ENCODE measurements around the gene PRDX4.
"Not testable (repeated sequence)": the region's sequence is repeated elsewhere in the genome, so short reads cannot be mapped to it uniquely, and the experiment has no call there.

PRDX4 gene

GRCh38 chrX:23676486-23676885 is 9.2 kb downstream of the PRDX4 start:
- not testable (repeated sequence) for H3K27me3 ChIP-seq (replicated peaks; ENCODE audit: control insufficient read depth, insufficient read depth, low read length); H3K9me3 ChIP-seq (ENCODE audit: control insufficient read depth, low read length)
- peaks cover 23% of the 10 kb centered on the region for H3K36me3 ChIP-seq (ENCODE audit: control insufficient read depth, insufficient read depth, low read length, severe bottlenecking)

DNA sequence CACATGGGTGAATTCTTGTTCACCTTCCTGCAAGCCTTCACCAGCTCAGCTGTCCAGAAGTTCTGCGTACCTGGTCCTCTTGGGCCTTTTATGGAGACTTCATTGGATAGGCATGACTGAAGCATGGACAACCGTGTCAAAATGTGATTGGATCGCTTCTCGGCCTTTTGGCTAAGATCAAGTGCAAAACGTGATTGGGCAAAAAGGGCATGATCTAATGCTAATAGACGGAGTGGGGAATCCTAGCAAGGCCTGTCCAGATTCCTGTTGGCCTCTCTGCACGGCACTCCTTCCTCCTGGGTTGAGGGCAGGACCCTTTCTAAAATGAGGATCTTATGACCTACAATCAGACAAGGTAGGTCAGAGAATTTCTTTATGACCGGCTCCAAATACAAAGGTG is 24.9 kb downstream of the PRDX4 start:
- no peak overlapping the region for H3K4me3 ChIP-seq (ENCODE audit: low read length)
- DNase-seq (ENCODE audit: low read depth): no peak
- H3K4me1 ChIP-seq (ENCODE audit: control insufficient read depth, insufficient read depth, low read length): no peaks in the 10 kb centered on the region
- no peaks in the 10 kb centered on the region for H3K36me3 ChIP-seq (ENCODE audit: control insufficient read depth, insufficient read depth, low read length, severe bottlenecking)
- peaks cover 4% of the 10 kb centered on the region for H3K27me3 ChIP-seq (replicated peaks; ENCODE audit: control insufficient read depth, insufficient read depth, low read length)
- no peak overlapping the region for H3K9ac ChIP-seq (ENCODE audit: low read length)
- H3K9me3 ChIP-seq (ENCODE audit: control insufficient read depth, low read length): no peaks in the 10 kb centered on the region

More at GRCh38 chrX:23676486-23676885, 9.2 kb downstream of the PRDX4 start:
- DNase-seq (ENCODE audit: low read depth); H3K9ac ChIP-seq (ENCODE audit: low read length); H3K4me1 ChIP-seq (ENCODE audit: control insufficient read depth, insufficient read depth, low read length); H3K4me3 ChIP-seq (ENCODE audit: low read length): not testable (repeated sequence)

DNA sequence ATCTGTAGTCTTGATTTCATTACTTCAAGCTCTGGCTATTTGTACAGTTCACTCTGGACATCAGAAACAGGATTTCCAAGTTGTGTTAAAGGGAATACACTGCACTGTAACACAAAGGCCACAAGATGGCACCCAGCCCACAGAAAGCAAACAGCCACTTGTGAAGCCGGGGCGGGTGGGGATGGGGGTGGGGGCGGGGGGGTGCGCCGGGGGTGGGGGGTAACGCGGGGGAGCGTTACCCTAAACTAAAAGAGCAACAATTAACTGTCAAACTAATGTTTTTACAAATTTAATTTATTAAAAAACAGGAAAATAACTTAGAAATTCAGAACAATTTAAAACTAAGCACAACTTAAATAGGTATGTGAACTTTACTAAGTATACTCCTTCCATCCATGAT is 27.3 kb downstream of the PRDX4 start:
- no peak overlapping the region for H3K4me3 ChIP-seq (ENCODE audit: low read length)
- no peaks in the 10 kb centered on the region for H3K36me3 ChIP-seq (ENCODE audit: control insufficient read depth, insufficient read depth, low read length, severe bottlenecking)
- peaks cover 4% of the 10 kb centered on the region for H3K27me3 ChIP-seq (replicated peaks; ENCODE audit: control insufficient read depth, insufficient read depth, low read length)
- peak; percentile 77 for DNase-seq (ENCODE audit: low read depth)
- no peaks in the 10 kb centered on the region for H3K9me3 ChIP-seq (ENCODE audit: control insufficient read depth, low read length)
- no peaks in the 10 kb centered on the region for H3K4me1 ChIP-seq (ENCODE audit: control insufficient read depth, insufficient read depth, low read length)
- no peak overlapping the region for H3K9ac ChIP-seq (ENCODE audit: low read length)

DNA sequence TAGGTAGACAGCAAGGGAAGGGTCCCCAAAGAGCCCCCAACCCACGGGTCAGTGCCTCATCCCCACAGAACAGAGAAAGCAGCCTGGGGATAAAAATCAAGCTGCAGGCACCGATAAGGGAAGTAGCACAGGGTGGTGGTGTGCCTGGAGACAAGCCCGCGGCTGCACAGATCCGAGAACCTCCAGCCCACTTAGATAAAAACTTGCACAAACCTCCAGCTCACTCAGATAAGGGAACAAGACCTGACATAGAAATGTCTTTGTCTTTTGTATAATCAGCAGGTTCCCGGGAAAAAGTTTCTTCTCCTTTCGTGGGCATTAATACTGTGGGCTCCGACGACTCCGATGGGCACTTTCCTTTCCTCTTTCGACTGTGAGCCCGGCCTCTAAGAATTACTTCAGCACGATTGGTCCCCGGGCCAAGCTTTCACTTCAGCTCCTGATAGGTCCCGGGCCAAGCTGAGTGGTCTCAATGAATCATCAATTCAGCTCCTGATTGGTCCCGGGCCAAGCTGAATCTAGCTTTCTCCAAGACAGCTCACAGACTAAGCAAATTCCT is 32.4 kb downstream of the PRDX4 start:
- Histone ChIP-seq H3K4me1 (ENCODE audit: control insufficient read depth, insufficient read depth, low read length) (no peaks in the 10 kb centered on the region), H3K27me3 (replicated peaks; ENCODE audit: control insufficient read depth, insufficient read depth, low read length) (no peaks in the 10 kb centered on the region), H3K9me3 (ENCODE audit: control insufficient read depth, low read length) (no peaks in the 10 kb centered on the region), H3K36me3 (ENCODE audit: control insufficient read depth, insufficient read depth, low read length, severe bottlenecking) (peaks cover 21% of the 10 kb centered on the region), H3K9ac (ENCODE audit: low read length) (no peak overlapping the region), H3K4me3 (ENCODE audit: low read length) (no peak overlapping the region)
- no peak for DNase-seq (ENCODE audit: low read depth)

DNA sequence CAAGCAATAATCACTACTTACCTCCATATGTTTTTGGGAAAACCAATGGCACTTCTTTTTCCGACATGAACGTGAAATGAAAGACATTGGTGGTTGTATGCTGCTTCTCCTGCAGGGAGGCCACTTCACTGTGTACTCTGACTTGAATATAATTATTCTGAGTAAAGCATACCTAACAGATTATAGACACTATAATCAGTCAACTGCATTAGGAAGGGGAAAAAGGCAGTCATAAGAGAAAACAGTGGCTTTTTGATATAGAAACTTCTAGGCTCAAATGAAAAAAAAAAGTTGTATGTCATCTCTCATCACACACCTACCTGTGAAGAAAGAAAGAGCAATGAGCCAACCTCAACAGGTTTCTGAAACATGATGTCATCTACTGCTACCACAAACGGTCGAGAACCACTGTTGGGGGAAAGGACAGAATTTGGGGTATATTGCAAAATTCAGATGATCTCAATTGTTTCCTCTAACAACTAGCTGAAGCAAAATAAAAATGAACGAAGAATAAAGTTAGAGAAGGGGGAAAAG is 37.4 kb downstream of the PRDX4 start:
- Histone ChIP-seq H3K4me1 (ENCODE audit: control insufficient read depth, insufficient read depth, low read length) (no peaks in the 10 kb centered on the region), H3K4me3 (ENCODE audit: low read length) (no peak overlapping the region), H3K9ac (ENCODE audit: low read length) (no peak overlapping the region), H3K27me3 (replicated peaks; ENCODE audit: control insufficient read depth, insufficient read depth, low read length) (no peaks in the 10 kb centered on the region), H3K36me3 (ENCODE audit: control insufficient read depth, insufficient read depth, low read length, severe bottlenecking) (peaks cover 44% of the 10 kb centered on the region), H3K9me3 (ENCODE audit: control insufficient read depth, low read length) (no peaks in the 10 kb centered on the region)
- DNase-seq (ENCODE audit: low read depth): no peak

DNA sequence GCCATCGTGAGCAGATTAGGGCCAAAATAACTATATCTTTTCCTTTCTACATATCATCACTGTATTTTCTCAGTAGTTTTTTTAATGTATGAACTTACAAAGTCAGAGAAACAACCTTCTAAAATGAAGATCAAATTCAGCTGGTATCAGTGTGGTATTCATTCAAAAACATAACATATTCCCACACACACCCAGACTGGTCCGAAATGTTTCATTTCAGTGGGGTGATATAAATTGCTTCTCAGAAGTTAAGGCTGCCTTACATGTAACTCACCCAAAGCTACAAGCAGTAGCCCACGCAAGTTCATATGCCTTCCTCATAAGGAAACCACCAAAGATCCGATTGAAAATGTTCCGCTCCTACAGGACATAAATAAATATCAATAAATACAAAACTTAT is 37.9 kb downstream of the PRDX4 start:
- Histone ChIP-seq H3K9me3 (ENCODE audit: control insufficient read depth, low read length) (no peaks in the 10 kb centered on the region), H3K4me3 (ENCODE audit: low read length) (no peak overlapping the region)

DNA sequence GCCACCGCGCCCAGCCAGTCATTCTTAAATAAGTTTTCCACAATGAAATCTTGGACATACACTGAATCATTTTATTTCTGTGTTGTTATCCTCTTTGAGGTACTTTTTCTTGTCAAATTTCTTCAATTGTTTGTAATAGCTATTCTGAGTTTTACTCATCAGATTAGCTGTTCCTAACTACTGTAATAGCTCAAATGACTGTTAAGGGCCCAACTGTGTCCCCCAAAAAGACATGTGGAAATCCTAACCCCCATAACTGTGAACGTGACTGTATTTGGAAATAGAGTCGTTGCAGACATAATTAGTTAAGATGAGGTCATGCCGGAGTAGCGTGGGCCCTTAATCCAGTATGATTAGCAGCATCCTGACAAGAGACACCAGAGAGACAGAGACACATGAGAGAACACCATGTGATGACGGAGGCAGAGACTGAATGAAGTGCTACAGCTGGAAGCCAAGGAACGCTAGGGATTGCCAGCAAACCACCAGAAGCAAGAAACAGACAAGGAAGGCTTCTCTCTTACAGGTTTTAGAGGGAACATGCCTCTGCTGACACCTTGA is 52.9 kb downstream of the PRDX4 start:
- H3K4me1 ChIP-seq (ENCODE audit: control insufficient read depth, insufficient read depth, low read length): no peaks in the 10 kb centered on the region
- H3K9ac ChIP-seq (ENCODE audit: low read length): no peak overlapping the region
- peaks cover 51% of the 10 kb centered on the region for H3K36me3 ChIP-seq (ENCODE audit: control insufficient read depth, insufficient read depth, low read length, severe bottlenecking)
- no peaks in the 10 kb centered on the region for H3K9me3 ChIP-seq (ENCODE audit: control insufficient read depth, low read length)
- no peaks in the 10 kb centered on the region for H3K27me3 ChIP-seq (replicated peaks; ENCODE audit: control insufficient read depth, insufficient read depth, low read length)
- DNase-seq (ENCODE audit: low read depth): no peak
- H3K4me3 ChIP-seq (ENCODE audit: low read length): no peak overlapping the region

More for the DNA sequence above, 37.9 kb downstream of the PRDX4 start:
- Histone ChIP-seq H3K27me3 (replicated peaks; ENCODE audit: control insufficient read depth, insufficient read depth, low read length) (no peaks in the 10 kb centered on the region), H3K36me3 (ENCODE audit: control insufficient read depth, insufficient read depth, low read length, severe bottlenecking) (peaks cover 44% of the 10 kb centered on the region), H3K4me1 (ENCODE audit: control insufficient read depth, insufficient read depth, low read length) (no peaks in the 10 kb centered on the region), H3K9ac (ENCODE audit: low read length) (no peak overlapping the region)
- no peak for DNase-seq (ENCODE audit: low read depth)

DNA sequence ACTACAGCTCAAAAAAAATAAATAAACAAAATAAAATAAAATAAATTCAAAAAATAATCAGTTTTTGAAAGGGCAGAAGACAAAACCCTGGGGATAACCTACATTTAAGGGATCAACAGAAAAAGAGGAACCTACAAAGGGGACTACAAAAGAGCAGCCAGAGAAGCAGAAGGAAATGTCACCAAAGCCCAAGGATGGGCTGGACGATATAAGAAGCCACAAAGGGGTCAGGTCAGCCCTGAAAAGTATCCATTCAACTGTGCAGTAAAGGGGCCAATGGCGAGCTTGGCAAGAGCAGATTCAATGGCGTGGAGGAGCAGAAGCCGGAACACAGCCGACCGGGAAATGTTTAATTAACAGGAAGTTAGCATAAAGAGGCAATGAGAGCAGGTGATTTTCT is 58.9 kb downstream of the PRDX4 start:
- Histone ChIP-seq H3K4me1 (ENCODE audit: control insufficient read depth, insufficient read depth, low read length) (no peaks in the 10 kb centered on the region), H3K27me3 (replicated peaks; ENCODE audit: control insufficient read depth, insufficient read depth, low read length) (no peaks in the 10 kb centered on the region), H3K4me3 (ENCODE audit: low read length) (no peak overlapping the region), H3K36me3 (ENCODE audit: control insufficient read depth, insufficient read depth, low read length, severe bottlenecking) (peaks cover 54% of the 10 kb centered on the region), H3K9ac (ENCODE audit: low read length) (no peak overlapping the region), H3K9me3 (ENCODE audit: control insufficient read depth, low read length) (no peaks in the 10 kb centered on the region)
- DNase-seq (ENCODE audit: low read depth): no peak

GRCh38 chrX:23727206-23727605 is 59.9 kb downstream of the PRDX4 start:
- H3K9ac ChIP-seq (ENCODE audit: low read length): no peak overlapping the region
- no peaks in the 10 kb centered on the region for H3K9me3 ChIP-seq (ENCODE audit: control insufficient read depth, low read length)
- no peak overlapping the region for H3K4me3 ChIP-seq (ENCODE audit: low read length)
- no peaks in the 10 kb centered on the region for H3K27me3 ChIP-seq (replicated peaks; ENCODE audit: control insufficient read depth, insufficient read depth, low read length)
- no peaks in the 10 kb centered on the region for H3K4me1 ChIP-seq (ENCODE audit: control insufficient read depth, insufficient read depth, low read length)
- H3K36me3 ChIP-seq (ENCODE audit: control insufficient read depth, insufficient read depth, low read length, severe bottlenecking): peaks cover 53% of the 10 kb centered on the region
- DNase-seq (ENCODE audit: low read depth): no peak

DNA sequence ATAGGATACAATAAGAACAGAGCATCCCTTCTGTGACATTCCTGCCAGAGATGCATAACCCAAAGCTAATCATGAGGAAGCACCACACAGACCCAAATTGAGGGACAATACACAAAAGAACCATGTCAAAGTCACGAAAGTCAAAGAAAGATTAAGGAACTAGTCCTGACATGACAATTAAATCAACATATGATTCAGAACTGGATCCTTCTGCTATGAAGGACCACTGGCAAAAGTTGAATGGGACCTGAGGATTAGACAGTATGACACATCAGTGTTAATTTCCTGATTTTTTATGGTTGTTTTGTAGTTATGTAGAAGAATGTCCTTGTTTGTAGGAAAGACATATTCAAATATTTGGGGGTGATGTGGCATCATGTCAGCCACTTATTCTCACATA is 61.9 kb downstream of the PRDX4 start:
- Histone ChIP-seq H3K4me3 (ENCODE audit: low read length) (no peak overlapping the region), H3K9ac (ENCODE audit: low read length) (no peak overlapping the region), H3K4me1 (ENCODE audit: control insufficient read depth, insufficient read depth, low read length) (no peaks in the 10 kb centered on the region), H3K9me3 (ENCODE audit: control insufficient read depth, low read length) (no peaks in the 10 kb centered on the region), H3K27me3 (replicated peaks; ENCODE audit: control insufficient read depth, insufficient read depth, low read length) (no peaks in the 10 kb centered on the region), H3K36me3 (ENCODE audit: control insufficient read depth, insufficient read depth, low read length, severe bottlenecking) (peaks cover 49% of the 10 kb centered on the region)
- no peak for DNase-seq (ENCODE audit: low read depth)

GRCh38 chrX:23731951-23732350 is 64.7 kb downstream of the PRDX4 start:
- Histone ChIP-seq H3K4me1 (ENCODE audit: control insufficient read depth, insufficient read depth, low read length) (no peaks in the 10 kb centered on the region), H3K4me3 (ENCODE audit: low read length) (no peak overlapping the region), H3K9ac (ENCODE audit: low read length) (no peak overlapping the region), H3K27me3 (replicated peaks; ENCODE audit: control insufficient read depth, insufficient read depth, low read length) (no peaks in the 10 kb centered on the region), H3K36me3 (ENCODE audit: control insufficient read depth, insufficient read depth, low read length, severe bottlenecking) (peaks cover 42% of the 10 kb centered on the region), H3K9me3 (ENCODE audit: control insufficient read depth, low read length) (no peaks in the 10 kb centered on the region)
- DNase-seq (ENCODE audit: low read depth): no peak

- Histone ChIP-seq H3K4me3 (ENCODE audit: low read length) (no peak overlapping the region), H3K27me3 (replicated peaks; ENCODE audit: control insufficient read depth, insufficient read depth, low read length) (no peaks in the 10 kb centered on the region), H3K9me3 (ENCODE audit: control insufficient read depth, low read length) (no peaks in the 10 kb centered on the region), H3K9ac (ENCODE audit: low read length) (no peak overlapping the region), H3K4me1 (ENCODE audit: control insufficient read depth, insufficient read depth, low read length) (no peaks in the 10 kb centered on the region), H3K36me3 (ENCODE audit: control insufficient read depth, insufficient read depth, low read length, severe bottlenecking) (peaks cover 39% of the 10 kb centered on the region)
- DNase-seq (ENCODE audit: low read depth): no peak
Observed at GRCh38 chrX:23732704-23733103, 65.4 kb downstream of the PRDX4 start.

All from adipocyte (in vitro differentiated cells).